ENCODE measurements around the gene TINAG.

DNA sequence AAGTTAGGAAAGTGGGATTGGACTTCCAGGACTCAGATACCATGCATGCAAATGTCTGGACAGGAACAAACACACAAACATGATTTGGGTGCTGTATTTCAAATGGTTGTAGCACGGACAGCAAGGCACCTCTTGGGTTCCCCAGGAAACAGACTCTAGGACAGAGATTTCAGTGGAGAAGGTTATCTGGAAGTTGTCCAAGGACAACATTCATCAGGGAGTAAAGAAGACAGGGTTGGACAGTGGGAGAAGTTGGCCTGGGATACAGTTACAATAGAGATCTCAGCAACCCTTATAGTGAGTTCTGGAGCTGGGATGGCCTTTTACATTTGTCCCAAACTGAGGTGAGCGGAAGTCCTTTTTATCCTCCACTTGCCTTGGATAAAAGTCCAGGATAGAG is 19.8 kb upstream of the TINAG start:
- TF ChIP-seq, protein P1, sequence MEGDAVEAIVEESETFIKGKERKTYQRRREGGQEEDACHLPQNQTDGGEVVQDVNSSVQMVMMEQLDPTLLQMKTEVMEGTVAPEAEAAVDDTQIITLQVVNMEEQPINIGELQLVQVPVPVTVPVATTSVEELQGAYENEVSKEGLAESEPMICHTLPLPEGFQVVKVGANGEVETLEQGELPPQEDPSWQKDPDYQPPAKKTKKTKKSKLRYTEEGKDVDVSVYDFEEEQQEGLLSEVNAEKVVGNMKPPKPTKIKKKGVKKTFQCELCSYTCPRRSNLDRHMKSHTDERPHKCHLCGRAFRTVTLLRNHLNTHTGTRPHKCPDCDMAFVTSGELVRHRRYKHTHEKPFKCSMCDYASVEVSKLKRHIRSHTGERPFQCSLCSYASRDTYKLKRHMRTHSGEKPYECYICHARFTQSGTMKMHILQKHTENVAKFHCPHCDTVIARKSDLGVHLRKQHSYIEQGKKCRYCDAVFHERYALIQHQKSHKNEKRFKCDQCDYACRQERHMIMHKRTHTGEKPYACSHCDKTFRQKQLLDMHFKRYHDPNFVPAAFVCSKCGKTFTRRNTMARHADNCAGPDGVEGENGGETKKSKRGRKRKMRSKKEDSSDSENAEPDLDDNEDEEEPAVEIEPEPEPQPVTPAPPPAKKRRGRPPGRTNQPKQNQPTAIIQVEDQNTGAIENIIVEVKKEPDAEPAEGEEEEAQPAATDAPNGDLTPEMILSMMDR (conservative IDR thresholded peaks at IDR 0.05 in 1 of 2, IDR thresholded peaks at IDR 0.05 in 1 of 2; ENCODE audit: low read depth in 1 of 2, low read length in 2 of 2): no peak
- no peak for TF ChIP-seq EZH2 (IDR thresholded peaks at IDR 0.05; ENCODE audit: low read length, missing control alignments)
